ENCODE data around the gene NIM1K.

DNA sequence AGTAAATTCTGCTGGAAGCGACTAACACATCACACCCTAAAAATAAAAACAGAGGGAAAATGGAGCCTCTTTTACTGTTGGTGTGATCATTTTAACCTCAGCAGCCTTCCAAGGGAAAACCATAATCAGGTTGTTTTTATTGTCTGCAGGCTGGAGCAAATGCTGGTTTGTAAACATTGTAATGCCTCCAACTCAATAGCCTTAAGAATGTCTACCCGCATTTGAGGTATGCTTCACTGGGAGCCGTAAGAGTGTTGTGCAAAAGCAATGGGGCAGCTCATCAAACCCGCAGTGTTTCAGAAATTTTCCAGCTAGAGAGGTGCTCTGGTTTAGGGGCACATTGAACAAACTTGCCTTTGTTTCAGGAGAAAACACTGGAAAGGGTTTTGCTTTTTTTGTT lies 17.0 kb downstream of the NIM1K start:
- TF ChIP-seq POLR2A (IDR thresholded peaks at IDR 0.05; ENCODE audit: low read depth, low read length) (no peak), RFX5 (IDR thresholded peaks at IDR 0.05; ENCODE audit: low read depth, low read length) (no peak), MXI1 (IDR thresholded peaks at IDR 0.05; ENCODE audit: borderline replicate concordance, low read depth, low read length) (no peak), SMC3 (IDR thresholded peaks at IDR 0.05; ENCODE audit: low read depth, low read length) (no peak), FOS (IDR thresholded peaks at IDR 0.05; ENCODE audit: low read depth, low read length) (no peak), RCOR1 (IDR thresholded peaks at IDR 0.05; ENCODE audit: insufficient replicate concordance, low read length) (no peak), RAD21 (IDR thresholded peaks at IDR 0.05; ENCODE audit: low read length) (no peak)
- TF ChIP-seq, protein P1, sequence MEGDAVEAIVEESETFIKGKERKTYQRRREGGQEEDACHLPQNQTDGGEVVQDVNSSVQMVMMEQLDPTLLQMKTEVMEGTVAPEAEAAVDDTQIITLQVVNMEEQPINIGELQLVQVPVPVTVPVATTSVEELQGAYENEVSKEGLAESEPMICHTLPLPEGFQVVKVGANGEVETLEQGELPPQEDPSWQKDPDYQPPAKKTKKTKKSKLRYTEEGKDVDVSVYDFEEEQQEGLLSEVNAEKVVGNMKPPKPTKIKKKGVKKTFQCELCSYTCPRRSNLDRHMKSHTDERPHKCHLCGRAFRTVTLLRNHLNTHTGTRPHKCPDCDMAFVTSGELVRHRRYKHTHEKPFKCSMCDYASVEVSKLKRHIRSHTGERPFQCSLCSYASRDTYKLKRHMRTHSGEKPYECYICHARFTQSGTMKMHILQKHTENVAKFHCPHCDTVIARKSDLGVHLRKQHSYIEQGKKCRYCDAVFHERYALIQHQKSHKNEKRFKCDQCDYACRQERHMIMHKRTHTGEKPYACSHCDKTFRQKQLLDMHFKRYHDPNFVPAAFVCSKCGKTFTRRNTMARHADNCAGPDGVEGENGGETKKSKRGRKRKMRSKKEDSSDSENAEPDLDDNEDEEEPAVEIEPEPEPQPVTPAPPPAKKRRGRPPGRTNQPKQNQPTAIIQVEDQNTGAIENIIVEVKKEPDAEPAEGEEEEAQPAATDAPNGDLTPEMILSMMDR (conservative IDR thresholded peaks at IDR 0.05; ENCODE audit: low read depth, low read length): no peak

All from IMR-90 (cell line).